ENCODE results near the gene MAP4K4. TPM values are rescaled to one million over a fixed set of nuclear protein-coding genes. Genes with fewer than 3 reads are reported as not detected.

MAP4K4 gene
- total RNA-seq, 2 donors from 2014 or later, result 69.1 to 71.5 TPM

DNA sequence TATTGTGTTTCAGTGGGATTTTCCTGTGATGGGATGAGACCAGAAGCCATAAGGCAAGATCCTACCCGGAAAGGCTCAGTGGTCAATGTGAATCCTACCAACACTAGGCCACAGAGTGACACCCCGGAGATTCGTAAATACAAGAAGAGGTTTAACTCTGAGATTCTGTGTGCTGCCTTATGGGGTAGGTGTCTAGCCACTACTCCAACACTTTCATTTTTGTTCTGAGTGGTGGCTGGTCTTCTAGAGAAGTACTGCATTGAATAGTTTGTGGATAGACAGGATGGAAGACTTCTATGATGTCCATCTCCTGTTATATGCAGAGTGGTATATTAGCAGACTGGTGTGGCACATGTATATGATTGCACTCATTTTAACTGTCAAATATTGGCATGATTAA lies 176.6 kb downstream of the MAP4K4 start:
- peaks cover 6 to 10% of the 10 kb centered on the region in 2 donors for H3K4me1 Mint-ChIP-seq (ENCODE audit: low read depth in 2 of 2)
- H3K9me3 Mint-ChIP-seq, result no peaks in the 10 kb centered on the region
- H3K4me3 Mint-ChIP-seq, result no peak overlapping the region
- H3K27ac Mint-ChIP-seq, result no peak overlapping the region
- H3K27me3 Mint-ChIP-seq, result no peaks in the 10 kb centered on the region
- ATAC-seq (peak; percentile 53 to 66), DNase-seq (ENCODE audit: low spot score) (no peak)
- peaks cover 24% of the 10 kb centered on the region for H3K36me3 Mint-ChIP-seq

DNA sequence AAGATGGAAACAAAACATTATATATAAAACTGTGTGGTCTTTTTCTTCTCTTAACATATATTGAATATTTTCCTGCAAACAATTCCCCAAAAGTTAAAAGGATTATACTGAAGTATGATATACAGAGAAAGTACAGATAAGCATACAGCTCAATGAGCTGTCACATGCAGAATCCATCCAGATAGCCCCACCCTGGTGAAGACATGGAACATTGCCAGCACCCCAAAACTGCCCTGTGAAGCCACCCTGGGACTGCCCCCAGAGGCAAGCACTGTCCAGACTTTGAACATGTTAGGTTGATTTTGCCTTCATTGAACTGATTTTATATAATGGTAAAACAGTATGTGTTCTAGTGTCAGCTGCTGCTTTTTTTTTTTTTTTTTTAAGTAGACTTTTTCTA lies 182.0 kb downstream of the MAP4K4 start:
- Mint-ChIP-seq H3K27me3 (no peaks in the 10 kb centered on the region), H3K9me3 (no peaks in the 10 kb centered on the region), H3K27ac (no peak overlapping the region), H3K4me3 (no peak overlapping the region), H3K36me3 (peaks cover 37% of the 10 kb centered on the region), H3K4me1 (ENCODE audit: low read depth in 2 of 2) (peaks cover 5 to 10% of the 10 kb centered on the region in 2 donors)
- no peak for ATAC-seq
- DNase-seq (ENCODE audit: low spot score), result no peak

DNA sequence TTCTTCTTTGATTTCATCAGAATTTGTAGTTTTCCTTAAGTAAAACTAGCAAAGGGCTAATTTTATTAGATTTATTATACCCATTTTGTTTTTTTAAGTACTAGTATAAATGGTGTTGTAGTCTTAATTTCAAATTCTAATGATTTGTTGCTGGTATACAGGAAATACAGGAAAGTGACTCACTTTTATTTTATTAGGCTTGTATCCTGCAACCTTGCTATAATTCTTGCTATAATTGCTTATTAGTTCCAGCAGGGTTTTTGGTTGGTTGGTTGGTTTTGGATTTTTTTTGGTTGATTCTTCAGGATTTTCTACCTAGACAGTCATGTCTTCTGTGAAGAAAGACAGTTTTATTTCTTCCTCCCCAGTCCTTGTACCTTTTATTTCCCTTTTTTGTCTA lies 183.6 kb downstream of the MAP4K4 start:
- DNase-seq (ENCODE audit: low spot score) (no peak), ATAC-seq (no peak)
- Mint-ChIP-seq H3K27ac (no peak overlapping the region), H3K36me3 (peaks cover 30% of the 10 kb centered on the region), H3K4me3 (no peak overlapping the region), H3K9me3 (no peaks in the 10 kb centered on the region), H3K27me3 (no peaks in the 10 kb centered on the region), H3K4me1 (ENCODE audit: low read depth in 2 of 2) (peaks cover 5 to 7% of the 10 kb centered on the region in 2 donors)

DNA sequence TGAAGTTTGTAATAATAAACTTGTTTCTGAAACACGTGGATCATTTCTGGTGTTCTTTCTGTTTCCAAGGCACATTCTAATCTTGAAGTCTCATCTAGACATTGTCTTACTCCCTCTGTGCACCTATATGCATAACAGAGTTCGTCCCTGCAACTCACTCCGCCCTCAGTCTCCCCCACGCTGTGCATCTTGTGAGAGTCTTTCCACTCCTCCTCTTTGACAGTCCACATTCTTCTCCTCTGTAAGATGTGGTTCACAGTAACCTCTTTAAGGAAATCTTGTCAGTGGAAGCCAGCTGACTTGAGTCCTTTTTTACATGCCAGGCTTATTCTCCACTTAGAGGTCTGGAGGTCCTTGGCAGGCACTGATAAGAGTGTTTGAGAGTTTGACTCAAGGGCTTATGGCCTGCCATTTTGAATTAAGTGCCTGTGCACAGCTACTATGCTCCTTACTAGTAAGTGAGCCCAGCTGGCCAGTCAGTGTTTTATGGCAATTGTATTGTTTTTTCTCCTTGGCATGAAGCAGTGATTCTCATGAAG lies 185.3 kb downstream of the MAP4K4 start:
- no peak for ATAC-seq

DNA sequence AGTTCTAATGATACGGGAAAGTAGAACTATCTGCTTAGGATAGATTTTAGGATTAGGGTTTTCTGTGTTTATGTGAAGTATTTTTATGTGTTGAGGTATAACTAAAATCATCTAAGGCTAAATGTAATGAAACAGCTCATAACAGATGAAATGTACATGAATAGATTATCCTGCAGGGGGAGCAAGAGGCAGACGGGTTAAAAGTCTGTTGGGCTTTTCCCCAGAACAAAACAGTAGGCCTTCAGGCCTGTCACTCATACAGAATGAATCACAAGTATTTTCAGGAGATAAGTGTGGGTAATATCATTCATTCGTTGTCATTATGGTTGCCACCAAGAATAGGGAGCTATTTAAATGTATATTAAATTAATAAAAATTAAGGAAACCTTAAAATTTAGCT lies 186.4 kb downstream of the MAP4K4 start:
- Mint-ChIP-seq H3K36me3 (peaks cover 25% of the 10 kb centered on the region), H3K4me1 (ENCODE audit: low read depth in 2 of 2) (peaks cover 5 to 7% of the 10 kb centered on the region in 2 donors), H3K27me3 (no peaks in the 10 kb centered on the region), H3K9me3 (no peaks in the 10 kb centered on the region), H3K27ac (no peak overlapping the region), H3K4me3 (no peak overlapping the region)
- DNase-seq (ENCODE audit: low spot score), result no peak
- peak in 1 of 2 donors; percentile 64 for ATAC-seq

More for the DNA sequence above, 185.3 kb downstream of the MAP4K4 start:
- H3K36me3 Mint-ChIP-seq, result peaks cover 25% of the 10 kb centered on the region
- H3K4me1 Mint-ChIP-seq (ENCODE audit: low read depth in 2 of 2), result peaks cover 5 to 7% of the 10 kb centered on the region in 2 donors
- DNase-seq (ENCODE audit: low spot score), result no peak
- H3K4me3 Mint-ChIP-seq, result no peak overlapping the region
- H3K9me3 Mint-ChIP-seq, result no peaks in the 10 kb centered on the region
- H3K27me3 Mint-ChIP-seq, result no peaks in the 10 kb centered on the region
- peak overlapping the region in 1 of 2 donors; percentile 8 for H3K27ac Mint-ChIP-seq

DNA sequence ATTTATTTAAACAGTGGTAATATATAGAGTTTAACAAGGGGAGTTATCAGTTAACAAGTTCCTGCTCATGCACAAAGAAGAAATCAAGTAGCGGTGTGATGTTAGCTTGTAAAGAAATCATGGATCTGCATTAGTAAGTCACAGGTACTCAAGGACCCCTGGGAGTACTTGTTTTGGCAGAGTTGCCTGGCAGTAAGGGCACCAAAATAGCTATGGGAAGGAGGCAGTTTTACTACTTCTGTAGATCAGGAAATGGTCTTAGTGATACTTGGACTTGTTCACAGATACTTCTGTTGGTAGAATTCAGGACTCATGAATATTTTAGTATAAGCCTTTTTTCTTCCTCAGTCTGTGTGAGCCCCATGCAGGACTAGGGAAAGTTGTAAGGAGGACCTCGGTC lies 186.9 kb downstream of the MAP4K4 start:
- ATAC-seq (no peak), DNase-seq (ENCODE audit: low spot score) (no peak)
- no peaks in the 10 kb centered on the region for H3K27me3 Mint-ChIP-seq
- H3K4me3 Mint-ChIP-seq, result no peak overlapping the region
- peaks cover 5 to 7% of the 10 kb centered on the region in 2 donors for H3K4me1 Mint-ChIP-seq (ENCODE audit: low read depth in 2 of 2)
- no peaks in the 10 kb centered on the region for H3K9me3 Mint-ChIP-seq
- H3K27ac Mint-ChIP-seq, result no peak overlapping the region
- H3K36me3 Mint-ChIP-seq, result peaks cover 25% of the 10 kb centered on the region

DNA sequence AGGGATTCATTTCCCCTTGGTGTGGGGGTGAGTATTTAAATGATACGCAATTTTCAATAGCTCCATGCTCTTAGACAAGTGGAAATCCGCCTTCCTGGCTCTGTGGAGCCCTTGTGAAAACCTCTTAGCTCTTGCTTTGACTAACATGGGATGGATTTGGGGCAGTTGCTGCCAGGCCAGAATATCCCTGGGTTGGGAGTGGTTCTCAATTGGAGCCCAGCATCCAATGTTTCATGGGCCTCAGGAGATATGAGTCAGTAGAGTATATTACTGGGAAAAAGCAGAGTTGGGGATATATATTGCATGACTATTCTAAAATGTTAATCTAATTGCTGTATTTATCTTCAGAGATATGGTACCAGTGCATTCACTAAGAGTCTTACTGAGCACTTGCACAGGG lies 189.8 kb downstream of the MAP4K4 start:
- ATAC-seq, result no peak
- no peaks in the 10 kb centered on the region for H3K27me3 Mint-ChIP-seq

DNA sequence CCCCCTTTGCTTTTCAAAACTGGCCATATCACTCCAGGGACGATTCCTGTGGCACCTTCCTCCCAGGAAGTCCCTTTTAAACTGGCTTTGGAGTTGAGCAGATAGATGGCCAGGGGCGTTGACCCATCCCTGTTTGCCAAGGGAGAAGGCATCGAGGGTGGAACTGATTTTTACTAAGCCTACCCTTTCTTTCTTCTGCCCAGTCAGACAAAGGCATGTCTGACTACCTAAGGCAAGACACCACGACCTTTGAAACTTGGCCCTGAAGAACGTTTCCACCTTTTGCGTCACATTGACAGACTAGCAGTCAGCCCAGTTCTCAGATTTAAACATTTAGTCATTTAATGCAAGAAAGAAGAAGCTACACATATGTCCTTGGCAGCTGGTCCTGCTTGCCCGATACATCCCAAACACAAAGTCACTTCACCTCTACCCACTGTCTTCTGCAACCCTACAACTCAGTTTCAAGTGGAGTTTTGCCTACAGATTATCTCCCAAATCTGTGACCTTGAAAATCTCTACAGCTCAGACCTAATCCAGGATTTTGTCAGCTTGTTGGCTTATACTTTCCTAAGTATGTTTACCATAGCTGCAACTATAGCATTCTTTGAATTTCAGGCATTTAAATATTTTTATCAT lies 192.1 kb downstream of the MAP4K4 start:
- Mint-ChIP-seq H3K27ac (no peak overlapping the region), H3K4me1 (ENCODE audit: low read depth in 2 of 2) (peaks cover 0 to 4% of the 10 kb centered on the region in 2 donors), H3K36me3 (peaks cover 29% of the 10 kb centered on the region), H3K4me3 (no peak overlapping the region), H3K27me3 (no peaks in the 10 kb centered on the region), H3K9me3 (no peaks in the 10 kb centered on the region)
- DNase-seq (ENCODE audit: low spot score) (no peak), ATAC-seq (no peak)

More for the DNA sequence above, 189.8 kb downstream of the MAP4K4 start:
- Mint-ChIP-seq H3K4me3 (no peak overlapping the region), H3K4me1 (ENCODE audit: low read depth in 2 of 2) (peaks cover 5 to 8% of the 10 kb centered on the region in 2 donors), H3K9me3 (no peaks in the 10 kb centered on the region), H3K27ac (no peak overlapping the region), H3K36me3 (peaks cover 30% of the 10 kb centered on the region)
- no peak for DNase-seq (ENCODE audit: low spot score)

DNA sequence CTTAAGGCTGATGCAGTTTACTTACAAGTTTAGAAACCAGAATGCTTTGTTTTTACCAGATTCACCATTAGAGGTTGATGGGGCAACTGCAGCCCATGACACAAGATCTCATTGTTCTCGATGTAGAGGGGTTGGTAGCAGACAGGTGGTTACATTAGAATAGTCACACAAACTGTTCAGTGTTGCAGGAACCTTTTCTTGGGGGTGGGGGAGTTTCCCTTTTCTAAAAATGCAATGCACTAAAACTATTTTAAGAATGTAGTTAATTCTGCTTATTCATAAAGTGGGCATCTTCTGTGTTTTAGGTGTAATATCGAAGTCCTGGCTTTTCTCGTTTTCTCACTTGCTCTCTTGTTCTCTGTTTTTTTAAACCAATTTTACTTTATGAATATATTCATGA lies 194.9 kb downstream of the MAP4K4 start:
- Mint-ChIP-seq H3K27me3 (no peaks in the 10 kb centered on the region), H3K27ac (no peak overlapping the region)

DNA sequence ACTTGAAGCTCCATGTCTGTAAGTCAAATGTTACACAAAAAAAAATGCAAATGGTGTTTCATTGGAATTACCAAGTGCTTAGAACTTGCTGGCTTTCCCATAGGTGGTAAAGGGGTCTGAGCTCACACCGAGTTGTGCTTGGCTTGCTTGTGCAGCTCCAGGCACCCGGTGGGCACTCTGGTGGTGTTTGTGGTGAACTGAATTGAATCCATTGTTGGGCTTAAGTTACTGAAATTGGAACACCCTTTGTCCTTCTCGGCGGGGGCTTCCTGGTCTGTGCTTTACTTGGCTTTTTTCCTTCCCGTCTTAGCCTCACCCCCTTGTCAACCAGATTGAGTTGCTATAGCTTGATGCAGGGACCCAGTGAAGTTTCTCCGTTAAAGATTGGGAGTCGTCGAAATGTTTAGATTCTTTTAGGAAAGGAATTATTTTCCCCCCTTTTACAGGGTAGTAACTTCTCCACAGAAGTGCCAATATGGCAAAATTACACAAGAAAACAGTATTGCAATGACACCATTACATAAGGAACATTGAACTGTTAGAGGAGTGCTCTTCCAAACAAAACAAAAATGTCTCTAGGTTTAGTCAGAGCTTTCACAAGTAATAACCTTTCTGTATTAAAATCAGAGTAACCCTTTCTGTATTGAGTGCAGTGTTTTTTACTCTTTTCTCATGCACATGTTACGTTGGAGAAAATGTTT lies 196.3 kb downstream of the MAP4K4 start:
- H3K4me1 Mint-ChIP-seq (ENCODE audit: low read depth in 2 of 2), result peaks cover 0 to 4% of the 10 kb centered on the region in 2 donors
- H3K27ac Mint-ChIP-seq, result no peak overlapping the region
- H3K36me3 Mint-ChIP-seq, result peaks cover 26% of the 10 kb centered on the region
- no peak for DNase-seq (ENCODE audit: low spot score)
- ATAC-seq, result no peak
- H3K9me3 Mint-ChIP-seq, result no peaks in the 10 kb centered on the region
- no peak overlapping the region for H3K4me3 Mint-ChIP-seq
- H3K27me3 Mint-ChIP-seq, result no peaks in the 10 kb centered on the region

More for the DNA sequence above, 194.9 kb downstream of the MAP4K4 start:
- Mint-ChIP-seq H3K4me3 (no peak overlapping the region), H3K9me3 (no peaks in the 10 kb centered on the region), H3K4me1 (ENCODE audit: low read depth in 2 of 2) (peaks cover 0 to 4% of the 10 kb centered on the region in 2 donors), H3K36me3 (peaks cover 26% of the 10 kb centered on the region)
- DNase-seq (ENCODE audit: low spot score) (no peak), ATAC-seq (no peak)

DNA sequence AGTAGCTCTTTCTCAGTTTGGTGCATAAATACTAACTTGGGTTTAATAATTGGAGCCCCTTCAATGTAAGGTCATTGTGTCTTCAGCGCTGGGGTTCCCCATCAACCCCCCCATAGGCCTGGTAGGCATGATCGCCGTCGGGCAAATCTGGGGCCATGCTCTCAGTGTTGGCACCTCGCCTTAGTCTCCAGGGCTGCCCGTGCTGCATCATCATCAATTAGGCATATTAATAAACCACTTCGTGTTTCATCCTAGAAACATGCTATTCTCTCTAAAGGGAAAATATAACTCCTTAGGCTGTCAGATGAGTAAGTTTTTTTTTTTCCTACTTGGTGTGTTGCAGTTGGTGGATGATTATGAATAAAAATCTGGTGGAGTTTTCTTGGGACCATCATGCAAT lies 197.5 kb downstream of the MAP4K4 start:
- ATAC-seq, result no peak
- Mint-ChIP-seq H3K36me3 (peaks cover 21% of the 10 kb centered on the region), H3K27ac (no peak overlapping the region), H3K4me1 (ENCODE audit: low read depth in 2 of 2) (peaks cover 3 to 7% of the 10 kb centered on the region in 2 donors), H3K4me3 (no peak overlapping the region), H3K27me3 (no peaks in the 10 kb centered on the region), H3K9me3 (no peaks in the 10 kb centered on the region)
- DNase-seq (ENCODE audit: low spot score), result no peak

DNA sequence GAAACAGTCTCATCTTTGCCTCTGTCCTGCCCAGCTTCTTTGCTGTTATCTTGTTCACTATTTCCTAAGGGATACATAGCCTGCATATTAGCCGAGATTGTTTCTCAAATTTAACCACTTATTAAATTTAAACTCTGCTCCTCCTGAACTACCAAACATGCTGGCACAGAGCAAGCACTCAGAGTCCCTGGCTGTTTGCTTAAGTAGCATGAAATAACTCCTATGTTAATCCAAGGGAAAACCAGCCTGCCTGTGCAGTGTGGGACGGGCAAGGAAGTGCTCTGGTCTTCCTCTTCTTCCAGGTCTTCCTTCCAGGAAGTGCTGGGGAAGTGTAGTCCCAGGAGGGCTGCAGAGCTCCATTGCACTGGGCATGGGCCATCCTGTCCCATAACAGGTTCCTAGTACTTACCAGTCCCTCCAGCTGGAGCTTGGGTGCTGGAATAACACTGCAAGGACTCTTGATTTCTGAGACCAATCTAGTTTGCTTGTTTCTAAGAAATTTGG lies 198.4 kb downstream of the MAP4K4 start:
- DNase-seq (ENCODE audit: low spot score) (no peak), ATAC-seq (no peak)
- Mint-ChIP-seq H3K27ac (no peak overlapping the region), H3K4me3 (no peak overlapping the region), H3K27me3 (no peaks in the 10 kb centered on the region), H3K4me1 (ENCODE audit: low read depth in 2 of 2) (peaks cover 8 to 10% of the 10 kb centered on the region in 2 donors), H3K36me3 (peaks cover 21% of the 10 kb centered on the region), H3K9me3 (no peaks in the 10 kb centered on the region)

DNA sequence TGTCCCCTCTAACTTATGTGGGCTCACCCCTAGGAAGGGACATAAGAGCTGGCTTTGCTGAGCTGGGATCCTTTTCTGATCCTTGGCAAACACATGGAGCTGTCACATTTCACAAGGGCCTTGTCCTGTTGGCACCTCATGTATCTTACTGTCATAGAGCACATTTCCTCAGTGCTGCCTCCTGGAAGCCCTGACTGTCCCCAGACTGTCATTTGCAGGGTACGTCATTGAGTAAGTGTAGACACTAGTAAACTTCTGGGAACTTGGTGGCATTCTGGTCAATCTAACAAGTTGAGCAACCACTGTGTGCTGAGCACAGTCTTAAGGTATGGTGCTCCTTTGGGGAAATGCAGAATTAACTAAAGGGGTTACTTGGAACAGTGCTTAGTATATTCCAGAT lies 199.8 kb downstream of the MAP4K4 start:
- H3K27ac Mint-ChIP-seq, result no peak overlapping the region
- H3K9me3 Mint-ChIP-seq, result no peaks in the 10 kb centered on the region
- peaks cover 6 to 8% of the 10 kb centered on the region in 2 donors for H3K4me1 Mint-ChIP-seq (ENCODE audit: low read depth in 2 of 2)
- DNase-seq (ENCODE audit: low spot score) (no peak), ATAC-seq (peak in 1 of 2 donors; percentile 19)
- no peak overlapping the region for H3K4me3 Mint-ChIP-seq
- H3K36me3 Mint-ChIP-seq, result peaks cover 13% of the 10 kb centered on the region
- H3K27me3 Mint-ChIP-seq, result peaks cover 0 to 4% of the 10 kb centered on the region in 2 donors

DNA sequence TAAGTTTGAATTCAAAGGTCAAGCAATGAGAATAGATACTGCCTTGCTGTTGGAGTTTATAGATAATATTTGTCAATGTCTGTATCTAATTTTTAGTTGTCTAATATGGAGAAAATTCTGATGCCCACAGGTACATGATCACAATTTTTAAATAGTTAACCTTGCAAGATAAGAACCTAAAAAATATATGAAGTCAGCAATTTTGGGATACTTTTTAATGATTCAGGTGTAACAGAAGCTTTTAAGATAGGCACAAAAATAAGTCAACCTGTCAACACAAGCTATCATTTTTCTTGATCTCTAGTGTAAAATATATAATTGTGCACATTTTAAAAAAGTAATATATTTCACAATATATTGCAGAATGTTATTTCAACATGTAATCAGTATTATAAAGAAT lies 201.8 kb downstream of the MAP4K4 start:
- ATAC-seq (no peak), DNase-seq (ENCODE audit: low spot score) (no peak)
- H3K27me3 Mint-ChIP-seq, result peaks cover 9 to 11% of the 10 kb centered on the region in 2 donors
- H3K9me3 Mint-ChIP-seq, result no peaks in the 10 kb centered on the region
- H3K27ac Mint-ChIP-seq, result no peak overlapping the region
- no peak overlapping the region for H3K4me3 Mint-ChIP-seq
- peaks cover 7% of the 10 kb centered on the region for H3K36me3 Mint-ChIP-seq
- H3K4me1 Mint-ChIP-seq (ENCODE audit: low read depth in 2 of 2), result peaks cover 6 to 8% of the 10 kb centered on the region in 2 donors

Measured in natural killer cell treated with Interleukin-12 subunit alpha and Interleukin-12 subunit beta and Interleukin-15 and Interleukin-18, amount 100 ng/mL, for 72 hours (primary cell).